Measurements from ENCODE around the gene BANF2.

DNA sequence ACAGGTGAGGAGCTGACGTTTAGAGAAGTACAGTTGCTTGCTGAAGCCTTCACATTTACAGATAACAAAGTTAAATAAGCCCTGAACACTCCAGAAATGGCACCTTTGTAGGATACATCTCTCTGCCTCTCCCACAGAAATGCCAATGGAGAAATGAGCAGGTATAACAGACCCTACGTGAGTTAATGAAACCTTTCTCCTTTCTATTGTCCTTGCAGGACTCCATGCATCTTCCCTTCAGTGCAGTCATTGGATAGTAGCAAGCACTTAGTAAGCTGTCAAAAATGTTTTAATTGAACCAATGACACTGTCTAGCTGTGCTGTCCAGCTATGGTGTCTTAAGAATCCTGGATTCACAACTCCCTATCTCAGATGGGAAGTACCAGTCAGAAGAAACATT lies 9.6 kb upstream of the BANF2 start:
- TF ChIP-seq, protein P1, sequence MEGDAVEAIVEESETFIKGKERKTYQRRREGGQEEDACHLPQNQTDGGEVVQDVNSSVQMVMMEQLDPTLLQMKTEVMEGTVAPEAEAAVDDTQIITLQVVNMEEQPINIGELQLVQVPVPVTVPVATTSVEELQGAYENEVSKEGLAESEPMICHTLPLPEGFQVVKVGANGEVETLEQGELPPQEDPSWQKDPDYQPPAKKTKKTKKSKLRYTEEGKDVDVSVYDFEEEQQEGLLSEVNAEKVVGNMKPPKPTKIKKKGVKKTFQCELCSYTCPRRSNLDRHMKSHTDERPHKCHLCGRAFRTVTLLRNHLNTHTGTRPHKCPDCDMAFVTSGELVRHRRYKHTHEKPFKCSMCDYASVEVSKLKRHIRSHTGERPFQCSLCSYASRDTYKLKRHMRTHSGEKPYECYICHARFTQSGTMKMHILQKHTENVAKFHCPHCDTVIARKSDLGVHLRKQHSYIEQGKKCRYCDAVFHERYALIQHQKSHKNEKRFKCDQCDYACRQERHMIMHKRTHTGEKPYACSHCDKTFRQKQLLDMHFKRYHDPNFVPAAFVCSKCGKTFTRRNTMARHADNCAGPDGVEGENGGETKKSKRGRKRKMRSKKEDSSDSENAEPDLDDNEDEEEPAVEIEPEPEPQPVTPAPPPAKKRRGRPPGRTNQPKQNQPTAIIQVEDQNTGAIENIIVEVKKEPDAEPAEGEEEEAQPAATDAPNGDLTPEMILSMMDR (IDR thresholded peaks at IDR 0.05): no peak
- TF ChIP-seq POLR2A (IDR thresholded peaks at IDR 0.05): no peak
